ENCODE measurements around the gene TUBB2B. TPM values are rescaled to one million over a fixed set of nuclear protein-coding genes. Genes with fewer than 3 reads are reported as not detected.

Gene TUBB2B
- total and polyA plus RNA-seq, 10 donors, result 0.39 to 2.2 (median 1.0) TPM; not detected in 1

DNA sequence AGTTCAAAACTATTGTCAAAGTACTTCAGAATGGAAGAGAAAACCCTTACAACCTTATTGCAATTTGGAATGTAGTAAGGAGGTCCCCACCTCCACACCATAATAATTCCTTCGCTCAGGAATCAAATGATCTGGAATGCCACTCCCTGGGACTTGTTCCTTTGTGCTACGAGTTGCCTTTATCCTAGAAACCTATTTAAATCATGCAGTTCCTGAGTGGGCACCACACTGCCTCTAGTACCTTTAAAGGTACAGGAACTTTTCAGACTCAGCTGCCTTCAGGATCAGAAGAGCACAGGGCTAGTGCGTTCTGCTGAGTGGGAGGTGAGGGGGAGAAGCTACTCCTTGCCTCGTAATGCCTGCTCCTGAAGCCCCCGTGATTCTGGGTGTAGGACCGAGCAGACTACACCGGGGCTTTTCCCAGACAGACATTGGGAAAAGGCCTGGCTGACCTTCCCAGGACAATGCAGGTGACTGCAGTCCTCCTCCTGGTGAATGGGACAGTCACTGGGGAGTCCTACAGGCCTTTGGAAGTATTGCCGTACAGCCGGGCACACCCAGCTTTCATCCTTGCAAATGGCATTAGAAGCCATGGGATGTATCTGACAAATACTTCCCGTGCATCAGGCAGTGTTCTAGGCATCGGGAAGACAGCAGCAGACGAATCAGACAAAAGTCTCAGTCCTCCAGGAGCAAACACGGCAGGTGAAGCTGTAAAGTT, 11.8 kb upstream of the TUBB2B start:
- H3K9me3 ChIP-seq, result no peaks in the 10 kb centered on the region
- WGBS, 5 donors, result 79 to 90% (median 86%) methylated on average over 13 of the region's 13 CpGs
- intact Hi-C loops (cut with DNase I; ENCODE audit: low total_unique reads), result no loop called here
- H3K27me3 ChIP-seq (replicated peaks in 1 of 7), result peaks cover 0 to 57% (median 15%) of the 10 kb centered on the region in 7 donors
- no peaks in the 10 kb centered on the region for H3K36me3 ChIP-seq
- no peak overlapping the region for H3K27ac ChIP-seq
- H3K4me3 ChIP-seq, result no peak overlapping the region
- no peaks in the 10 kb centered on the region for H3K4me1 ChIP-seq
- no peak for TF ChIP-seq POLR2AphosphoS5 (IDR thresholded peaks at IDR 0.05)
- no peak for TF ChIP-seq CTCF (IDR thresholded peaks at IDR 0.05 in 8 of 11, conservative IDR thresholded peaks at IDR 0.05 in 3 of 11)
- no peak for TF ChIP-seq POLR2A (IDR thresholded peaks at IDR 0.05)
- DNase-seq, result no peak

DNA sequence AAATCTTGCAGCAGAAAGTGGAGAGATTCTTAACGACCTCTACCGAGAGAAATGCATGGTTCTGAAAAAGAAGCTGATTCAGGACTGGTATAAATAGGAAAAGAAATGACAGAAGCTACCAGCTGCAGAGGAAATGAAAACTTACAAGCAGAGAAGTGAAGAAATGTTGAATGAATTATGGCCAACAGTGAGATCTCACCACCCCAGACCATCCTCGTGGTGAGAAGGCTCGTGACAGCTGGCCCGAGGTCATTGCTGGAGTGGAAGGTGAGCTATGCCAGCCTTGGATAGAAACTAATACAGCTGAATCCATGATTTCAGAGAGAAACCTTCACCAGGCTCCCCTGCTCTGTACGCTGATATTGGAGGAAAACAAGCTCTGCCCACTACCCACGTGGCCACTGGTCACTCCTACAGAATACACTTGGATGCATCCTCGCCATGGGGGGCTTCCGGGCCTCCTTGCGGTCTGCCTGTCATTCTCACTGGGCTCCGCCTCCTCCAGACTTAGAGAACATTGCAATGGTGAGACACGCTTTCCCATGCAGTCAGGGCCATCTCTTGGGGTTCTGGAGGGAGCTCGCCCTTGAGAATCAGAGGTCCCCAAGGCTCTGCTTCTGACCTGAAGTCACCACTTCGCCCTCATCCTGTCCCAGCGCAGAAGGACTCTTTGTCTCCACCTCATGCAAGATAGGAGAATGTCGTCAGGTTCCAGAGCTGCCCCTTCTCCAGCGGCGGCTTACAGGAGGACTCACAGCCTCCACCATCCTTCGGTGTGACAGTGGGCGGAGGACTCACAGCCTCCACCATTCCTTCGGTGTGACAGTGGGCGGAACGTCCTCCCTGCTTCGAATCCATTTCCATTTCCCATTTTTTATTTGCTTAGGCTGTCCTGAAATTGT, 10.6 kb upstream of the TUBB2B start:
- no peak for DNase-seq
- 65 to 71% (median 67%) methylated on average over 19 to 24 of the region's 24 CpGs for WGBS, 5 donors
- TF ChIP-seq POLR2A (IDR thresholded peaks at IDR 0.05), result no peak
- TF ChIP-seq CTCF (IDR thresholded peaks at IDR 0.05 in 8 of 11, conservative IDR thresholded peaks at IDR 0.05 in 3 of 11), result no peak
- no peak for TF ChIP-seq POLR2AphosphoS5 (IDR thresholded peaks at IDR 0.05)
- Histone ChIP-seq H3K27ac (no peak overlapping the region), H3K36me3 (no peaks in the 10 kb centered on the region), H3K4me3 (no peak overlapping the region), H3K9me3 (no peaks in the 10 kb centered on the region), H3K27me3 (replicated peaks in 1 of 7) (peaks cover 0 to 60% (median 26%) of the 10 kb centered on the region in 7 donors), H3K4me1 (no peaks in the 10 kb centered on the region)
- intact Hi-C loops (cut with DNase I; ENCODE audit: low total_unique reads), result no loop called here

- H3K4me1 ChIP-seq, result peaks cover 7 to 16% (median 13%) of the 10 kb centered on the region in 6 donors
- intact Hi-C loops (cut with DNase I; ENCODE audit: low total_unique reads), result no loop called here
- H3K27ac ChIP-seq, result no peak overlapping the region
- H3K9me3 ChIP-seq, result no peaks in the 10 kb centered on the region
- H3K27me3 ChIP-seq (replicated peaks in 1 of 7), result peaks cover 0 to 80% (median 46%) of the 10 kb centered on the region in 7 donors
- no peak for DNase-seq
- no peaks in the 10 kb centered on the region for H3K36me3 ChIP-seq
- H3K4me3 ChIP-seq, result no peak overlapping the region
- TF ChIP-seq POLR2A (IDR thresholded peaks at IDR 0.05), result no peak
- TF ChIP-seq POLR2AphosphoS5 (IDR thresholded peaks at IDR 0.05), result no peak
- no peak for TF ChIP-seq CTCF (IDR thresholded peaks at IDR 0.05 in 8 of 11, conservative IDR thresholded peaks at IDR 0.05 in 3 of 11)
- whole genome bisulfite sequencing, 5 donors, result 23 to 33% (median 25%) methylated on average over 3 of the region's 3 CpGs
Measured at GRCh38 chr6:3236005-3236404, 8.6 kb upstream of the TUBB2B start.

- WGBS, 5 donors, result 77 to 87% (median 81%) methylated on average over 2 of the region's 2 CpGs
Measured at GRCh38 chr6:3235486-3235885, 8.0 kb upstream of the TUBB2B start.

More at GRCh38 chr6:3235486-3235885, 8.0 kb upstream of the TUBB2B start:
- Histone ChIP-seq H3K4me3 (no peak overlapping the region), H3K27me3 (replicated peaks in 1 of 7) (peaks cover 0 to 85% (median 51%) of the 10 kb centered on the region in 7 donors), H3K9me3 (no peaks in the 10 kb centered on the region), H3K36me3 (no peaks in the 10 kb centered on the region), H3K4me1 (peaks cover 7 to 20% (median 14%) of the 10 kb centered on the region in 6 donors), H3K27ac (no peak overlapping the region)
- DNase-seq, result no peak
- TF ChIP-seq CTCF (IDR thresholded peaks at IDR 0.05 in 8 of 11, conservative IDR thresholded peaks at IDR 0.05 in 3 of 11), result no peak
- no peak for TF ChIP-seq POLR2AphosphoS5 (IDR thresholded peaks at IDR 0.05)
- TF ChIP-seq POLR2A (IDR thresholded peaks at IDR 0.05), result no peak
- intact Hi-C loops (cut with DNase I; ENCODE audit: low total_unique reads), result no loop called here

Measured in spleen (tissue), 11 donors.